Occipital lobe (tissue), 2 donors: ENCODE results near the gene PPP2R5B. TPM values are rescaled to one million over a fixed set of nuclear protein-coding genes. Genes with fewer than 3 reads are reported as not detected.

Experiments used
- DNase-seq: peaks from one replicate; lab custom pipeline; 2025; lab: John Stamatoyannopoulos, UW
- total RNA-seq: library from RNA; depleted of rRNA; stranded (reverse); fragments of >200 nt; gene quantifications from one replicate; pipeline ENCODE4 v1.2.3, GENCODE V29; 2014

Gene PPP2R5B
- total RNA-seq: 22.8 TPM

DNA sequence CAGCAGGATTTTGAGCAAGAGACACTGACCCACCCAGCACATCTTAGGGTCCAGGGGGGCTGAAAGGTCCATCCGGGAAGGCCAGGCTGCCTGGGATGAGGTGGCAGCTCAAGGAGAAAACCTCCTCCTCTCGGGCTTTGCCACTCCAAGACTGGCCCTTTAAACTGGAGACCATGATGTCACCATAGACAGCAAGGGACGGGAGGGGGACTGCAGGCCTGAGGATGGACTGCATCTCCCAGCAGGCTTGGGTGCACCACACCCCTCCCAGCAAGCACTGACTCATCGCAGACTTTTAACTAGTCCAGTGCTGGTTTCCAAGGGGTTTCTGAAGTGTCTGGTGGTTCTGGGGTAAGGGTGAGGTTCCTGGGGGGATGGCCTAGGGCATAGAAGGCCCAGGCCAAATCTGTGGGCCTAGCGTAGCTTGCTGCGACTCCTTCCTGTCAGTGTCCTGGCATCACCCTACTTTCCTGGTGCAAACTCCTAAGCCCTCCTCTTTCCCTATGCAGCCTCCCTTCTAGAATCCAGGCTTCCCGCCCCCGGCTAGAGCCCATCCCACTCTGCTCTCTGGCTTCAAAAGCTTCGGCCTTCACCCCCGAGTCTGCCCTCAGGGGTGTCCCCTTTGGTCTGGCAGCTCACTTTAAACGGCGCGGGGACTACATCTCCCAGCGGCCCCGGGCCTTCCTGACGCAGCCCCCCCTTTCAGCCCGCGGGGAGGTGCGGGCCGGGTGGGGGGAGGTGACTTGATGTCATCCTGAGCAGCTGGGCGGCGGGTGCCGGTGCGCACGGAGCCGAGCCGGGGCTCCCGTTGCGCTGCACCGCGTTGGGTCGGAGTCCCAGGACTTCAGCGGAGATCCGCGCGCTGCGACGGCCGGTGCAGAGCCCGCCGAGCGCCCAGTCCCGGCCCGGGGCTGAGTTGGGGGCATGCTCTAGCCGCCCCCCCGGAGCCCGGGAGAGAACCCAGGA is at the start of gene PPP2R5B:
Gene PPP2R5B, plus strand, starts transcription at position 746 of the 966 bp plus-strand sequence. CDS start 1,046 bp downstream, outside the sequence.
- DNase-seq: peak; percentile 93

DNA sequence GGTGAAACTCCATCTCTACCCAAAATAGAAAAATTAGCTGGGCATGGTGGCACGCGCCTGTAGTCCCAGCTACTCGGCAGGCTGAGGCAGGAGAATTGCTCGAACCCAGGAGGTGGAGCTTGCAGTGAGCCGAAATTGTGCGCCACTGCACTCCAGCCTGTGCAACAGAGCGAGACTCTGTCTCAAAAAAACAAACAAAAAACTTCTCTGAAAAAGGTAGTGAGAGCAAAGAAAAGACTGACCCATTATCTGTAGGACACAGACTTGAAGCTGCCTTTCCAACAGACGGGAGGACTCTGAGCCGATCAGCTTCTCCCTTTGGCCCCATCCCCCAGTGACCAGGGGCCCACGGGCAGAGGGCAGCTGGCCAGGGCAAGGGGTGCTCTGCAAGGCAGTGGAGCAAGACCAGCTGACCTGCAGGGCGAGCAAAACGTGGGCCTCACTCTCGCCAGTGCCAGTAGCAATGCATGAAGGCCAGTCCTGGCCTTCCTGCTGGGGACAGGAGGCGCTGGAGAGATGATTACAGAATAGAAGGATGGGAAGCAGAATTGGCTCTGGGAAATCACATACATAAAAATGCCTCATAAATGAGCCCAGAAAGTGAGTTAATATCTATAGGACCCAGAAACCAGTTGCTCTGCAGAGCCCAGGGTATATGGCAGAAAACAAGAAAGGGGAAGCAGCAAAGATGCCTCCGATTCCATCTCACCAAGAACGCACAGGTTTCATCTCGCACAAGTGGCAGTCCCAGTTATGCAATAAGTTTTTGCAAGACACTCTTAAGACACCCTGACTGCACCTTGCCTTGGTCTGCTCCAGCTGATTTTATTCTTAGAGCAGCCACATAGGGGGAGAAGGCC is 48.9 kb upstream of the PPP2R5B start:
- no peak for DNase-seq

DNA sequence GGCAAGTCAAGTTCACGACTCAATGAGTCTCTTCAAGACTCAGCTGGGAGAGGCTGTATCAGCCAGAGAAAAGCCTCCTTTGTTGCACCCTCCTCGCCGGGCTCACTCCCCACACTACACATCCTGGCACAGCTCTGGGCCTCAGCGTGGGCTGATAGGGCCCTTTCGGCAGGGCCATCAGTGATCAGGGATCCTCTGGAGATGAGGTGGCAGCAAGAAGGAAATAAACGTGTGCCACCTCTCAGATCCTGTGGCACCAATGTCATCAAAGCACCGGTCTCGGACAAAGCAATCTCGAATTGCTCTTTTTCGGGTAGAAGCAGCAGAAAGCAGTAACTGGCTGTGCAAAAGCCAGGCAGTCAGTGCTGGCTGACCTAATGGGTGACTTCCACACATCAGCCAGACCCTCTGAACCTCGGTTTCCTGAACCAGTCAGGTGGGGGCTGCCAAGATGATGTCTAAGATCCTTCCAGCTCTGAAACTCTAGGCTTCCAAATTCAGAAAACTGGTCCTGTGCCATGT is 48.2 kb upstream of the PPP2R5B start:
- DNase-seq: no peak

DNA sequence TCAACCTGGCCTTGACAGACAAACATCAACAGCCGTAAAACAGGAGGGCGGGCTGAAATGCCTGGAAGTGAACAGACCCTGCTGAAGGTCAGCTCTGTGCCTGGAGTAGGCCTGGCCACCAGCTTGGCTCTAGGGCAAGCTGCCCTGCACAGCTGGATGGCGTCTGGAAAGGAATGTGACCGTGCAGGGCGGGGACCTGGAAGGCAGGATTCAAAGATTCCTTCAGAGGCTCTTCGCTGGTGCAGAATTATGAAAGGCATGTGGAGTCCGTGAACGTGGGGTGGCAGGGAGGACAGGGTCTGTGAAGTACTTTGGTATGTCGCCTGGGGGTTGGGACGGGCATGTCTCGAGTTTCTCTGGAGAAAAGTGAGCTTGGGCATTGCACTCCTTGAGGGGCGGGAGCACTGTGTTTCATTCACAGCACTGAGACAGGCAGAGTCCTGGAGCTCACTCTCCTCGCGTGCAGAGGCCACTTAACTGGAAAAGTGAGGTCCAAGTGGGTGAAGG is 47.6 kb upstream of the PPP2R5B start:
- no peak for DNase-seq

DNA sequence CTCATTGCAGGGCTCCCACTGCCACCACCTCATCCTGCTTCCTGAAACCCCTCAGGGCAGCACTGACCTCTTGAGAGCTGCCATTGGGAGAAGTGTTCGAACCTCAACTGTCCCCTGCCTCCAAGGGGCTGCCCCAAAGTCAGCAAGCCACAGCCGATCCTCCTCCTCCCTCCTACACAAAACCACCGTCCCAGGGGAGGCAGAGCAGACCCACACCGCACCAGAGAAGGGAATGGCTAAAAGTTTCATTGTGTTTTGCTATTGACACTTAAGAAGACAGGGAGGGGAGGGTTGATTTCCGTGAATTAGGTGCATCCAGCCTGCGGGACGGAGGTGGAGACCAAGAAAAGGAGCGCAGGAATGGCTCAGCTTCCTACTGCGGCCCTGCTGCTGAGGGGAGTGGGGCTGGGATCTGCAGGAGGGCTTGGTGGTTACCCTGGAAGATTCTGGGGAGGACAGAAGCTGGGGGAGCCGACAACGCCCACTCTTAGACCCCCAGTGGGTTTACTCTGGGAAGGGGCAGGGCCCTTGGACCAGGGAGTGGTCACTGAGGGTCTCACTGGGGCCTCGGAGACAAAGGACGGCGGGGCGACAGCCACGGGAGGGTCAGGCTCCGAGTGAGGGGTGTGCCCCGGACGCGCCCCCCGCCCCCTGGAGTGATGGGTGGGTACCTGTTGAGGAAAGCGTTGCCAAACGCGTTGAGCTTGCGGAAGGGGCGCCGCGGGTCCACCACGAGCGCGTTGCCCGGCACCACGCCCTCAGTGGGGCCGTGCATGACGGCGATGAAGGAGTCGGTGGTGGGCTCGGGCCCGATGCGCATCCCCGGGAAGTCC is 46.9 kb upstream of the PPP2R5B start:
- DNase-seq: no peak

DNA sequence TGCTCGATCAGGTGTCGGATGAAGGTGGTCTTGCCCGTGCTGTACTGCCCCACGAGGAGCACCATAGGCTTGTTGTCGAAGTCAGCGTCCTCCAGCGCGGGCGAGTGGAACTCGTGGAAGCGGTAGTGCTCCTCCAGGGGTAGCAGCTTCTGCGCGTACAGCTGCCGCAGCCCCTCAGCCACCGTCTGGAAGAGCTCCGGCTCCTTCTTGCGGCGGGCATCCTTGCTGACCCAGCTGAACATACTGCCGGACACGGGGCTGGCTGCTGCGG is 46.3 kb upstream of the PPP2R5B start:
- no peak for DNase-seq

DNA sequence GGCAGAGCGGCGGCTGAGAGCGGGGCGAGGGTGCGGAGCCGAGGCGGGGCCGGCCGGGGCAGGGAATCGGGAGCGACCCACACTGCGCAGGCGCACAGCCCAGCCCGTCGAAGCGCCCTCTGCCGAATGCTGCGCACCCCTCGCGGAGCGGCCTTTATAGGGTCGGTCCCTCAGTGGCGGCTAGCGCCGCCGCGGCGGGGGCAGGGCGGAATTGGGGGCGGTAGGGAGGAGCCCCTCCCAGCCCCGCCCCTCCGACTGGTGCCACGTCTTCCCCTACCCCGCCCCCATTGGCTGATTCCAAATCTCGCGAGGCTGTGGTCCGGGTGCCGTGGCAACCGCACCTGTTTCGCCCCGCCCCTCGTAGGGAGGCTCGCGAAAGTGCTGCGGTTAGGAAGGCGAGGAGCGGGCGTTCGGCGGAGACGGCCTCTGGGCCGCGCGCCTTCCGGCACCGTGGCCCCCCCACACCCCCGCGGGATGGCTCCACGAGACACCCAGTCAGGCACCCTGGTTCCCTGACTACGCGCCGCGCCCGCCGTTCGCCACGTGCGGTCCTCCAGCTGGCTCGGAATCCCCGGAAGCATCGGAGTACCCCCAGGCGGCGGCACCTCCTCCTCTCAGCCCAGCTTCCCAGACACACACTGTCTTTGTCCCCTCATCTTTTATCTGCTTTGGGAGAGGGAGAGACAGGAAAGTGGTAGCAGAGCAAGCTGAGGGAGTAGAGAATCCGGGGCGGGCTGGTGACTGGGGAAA is 45.8 kb upstream of the PPP2R5B start, which contains the start of gene EHD1:
Gene EHD1, minus strand, starts transcription at position 128 of the 750 bp plus-strand sequence. CDS start 157 bp downstream, outside the sequence.
- DNase-seq: peak; percentile 97

DNA sequence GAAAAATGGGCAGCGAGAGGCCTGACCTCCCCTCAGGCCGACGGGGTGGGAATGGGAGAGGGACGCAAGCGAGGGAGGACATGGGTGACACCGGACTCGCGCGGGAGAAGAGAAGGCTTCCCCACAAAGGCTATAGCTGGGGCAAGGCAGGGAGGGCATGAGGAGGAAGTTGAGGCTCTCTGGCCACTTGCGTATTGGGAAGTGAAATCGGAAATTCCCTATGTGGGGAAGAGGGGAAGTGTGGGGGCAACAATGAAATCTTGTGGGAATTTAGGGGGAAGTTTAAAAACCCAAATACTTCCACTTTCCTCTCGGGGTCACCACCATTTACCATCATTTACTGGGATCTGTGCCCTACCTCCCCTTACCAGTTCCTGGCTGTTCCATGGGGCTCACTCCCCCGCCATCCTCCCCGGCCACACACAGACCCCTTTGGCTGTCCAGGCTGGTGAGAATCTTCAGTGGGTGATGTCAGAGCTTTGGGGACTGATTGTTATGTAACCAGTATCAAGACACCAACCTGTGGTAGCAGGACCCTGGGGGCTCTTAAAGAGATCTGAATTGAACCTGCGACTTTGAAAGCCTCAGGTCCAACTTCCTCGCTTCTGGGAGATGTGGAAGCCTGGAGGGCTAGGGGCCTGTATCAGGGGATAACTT is 45.1 kb upstream of the PPP2R5B start:
- no peak for DNase-seq

DNA sequence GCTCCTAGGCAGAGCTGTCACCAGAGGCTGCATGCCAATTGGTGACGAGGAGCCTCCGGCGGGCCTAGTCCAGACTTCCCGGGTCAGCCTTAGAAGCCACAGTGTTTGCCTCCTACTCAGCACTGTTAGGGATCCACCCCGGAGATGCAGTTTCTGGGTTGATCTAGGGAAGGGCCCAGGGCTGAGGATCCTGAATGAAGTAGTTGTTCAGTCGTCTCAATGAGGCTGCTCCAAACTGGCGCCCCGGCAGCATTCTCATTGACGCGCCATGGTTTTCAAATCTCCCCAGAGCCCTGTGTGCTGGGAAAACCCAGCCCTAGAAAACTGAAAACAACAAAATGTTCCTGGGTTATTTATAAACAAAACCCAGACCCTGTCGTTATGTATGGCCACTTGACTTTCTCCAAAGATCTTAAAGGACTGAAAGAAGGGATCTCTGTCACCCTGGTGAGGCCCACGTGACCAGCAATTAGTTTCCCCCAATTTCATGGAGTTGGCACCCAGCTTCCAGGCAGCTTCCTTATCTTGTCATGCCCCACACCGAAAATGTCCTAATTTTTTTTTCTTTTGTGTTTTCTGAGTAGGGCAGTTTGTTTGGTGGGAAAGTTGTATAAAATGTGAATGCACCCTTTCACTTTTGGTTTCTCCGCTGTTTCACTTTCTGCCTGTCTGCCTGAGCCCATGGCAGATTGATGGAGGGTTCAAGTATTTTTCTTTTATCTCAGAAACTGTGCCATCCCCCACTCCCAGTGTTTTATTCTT is 44.1 kb upstream of the PPP2R5B start:
- DNase-seq: no peak

DNA sequence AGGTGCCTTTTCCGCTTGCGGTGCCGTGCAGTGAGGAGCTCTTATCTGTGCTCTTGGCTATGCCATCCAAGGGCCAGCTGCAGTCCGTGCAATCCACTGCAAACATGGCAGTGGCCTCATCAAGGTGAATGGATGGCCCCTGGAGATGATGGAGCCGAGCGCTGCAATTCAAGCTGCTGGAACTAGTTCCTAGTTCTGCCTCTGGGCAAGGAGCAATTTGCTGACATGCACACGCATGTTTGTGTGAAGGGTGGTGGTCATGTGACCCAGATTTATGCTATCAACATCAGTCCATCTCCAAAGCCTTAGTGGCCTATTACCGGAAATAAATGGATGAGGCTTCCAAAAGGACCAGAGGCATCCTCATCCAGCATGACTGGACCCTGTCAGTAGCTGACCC is 43.0 kb upstream of the PPP2R5B start:
- DNase-seq: no peak

DNA sequence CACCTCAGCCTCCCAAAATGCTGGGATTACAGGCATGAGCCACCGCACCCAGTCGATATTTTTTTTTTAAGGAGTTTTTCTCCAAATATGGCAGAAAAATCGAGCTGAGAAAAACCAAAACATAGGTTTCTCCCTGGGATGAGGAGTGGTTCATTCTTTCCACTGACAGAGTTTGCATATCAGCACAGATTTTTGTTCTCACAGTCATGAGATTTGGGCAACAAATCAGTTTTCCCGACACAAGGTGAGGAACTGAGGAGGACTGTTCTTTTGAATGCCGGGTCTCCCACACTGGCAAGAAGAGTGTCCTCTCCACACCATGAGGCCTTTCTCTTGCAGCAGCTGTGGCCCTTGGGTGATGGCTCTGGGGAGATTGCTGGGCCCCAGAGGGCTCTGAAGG is 42.2 kb upstream of the PPP2R5B start:
- DNase-seq: no peak

DNA sequence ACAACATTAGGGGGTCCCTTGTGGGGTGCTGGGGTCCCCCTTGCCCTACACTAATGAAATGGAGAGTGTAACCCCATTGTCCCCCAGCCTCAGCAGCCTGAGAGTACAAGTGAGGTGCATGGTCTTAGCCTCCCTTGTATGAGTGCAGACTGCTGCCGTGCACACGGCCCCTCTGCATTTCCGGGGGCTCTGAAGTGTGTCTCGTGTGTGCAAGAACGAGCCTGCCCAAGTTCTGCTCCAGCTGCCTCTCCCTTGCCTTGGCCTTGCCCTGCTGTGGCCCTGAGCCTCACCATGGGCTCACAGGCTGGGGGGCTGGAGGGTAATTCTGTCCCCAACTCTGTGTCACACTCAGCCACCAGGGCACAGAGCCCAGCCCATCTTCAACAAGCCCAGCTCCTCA is 40.9 kb upstream of the PPP2R5B start:
- DNase-seq: no peak

DNA sequence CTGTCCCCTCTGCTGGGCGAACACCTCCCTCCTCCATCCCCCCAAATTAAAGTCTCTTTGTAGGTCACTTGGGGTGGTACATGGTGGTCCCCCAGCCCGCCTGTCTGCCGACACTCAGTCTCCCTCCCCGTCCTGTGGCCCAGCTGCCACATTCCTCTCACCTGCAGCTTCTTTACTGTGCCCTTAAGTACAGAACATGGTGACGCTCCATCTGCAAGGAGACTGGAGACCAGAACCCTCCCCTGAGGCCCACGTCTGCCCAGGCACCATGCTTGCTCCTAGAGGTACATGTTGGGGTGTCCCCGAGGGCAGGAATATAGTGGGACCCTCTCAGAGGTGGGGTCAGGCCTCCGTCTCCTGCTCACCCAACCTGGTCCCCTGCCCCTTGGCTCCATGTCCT is 40.5 kb upstream of the PPP2R5B start:
- DNase-seq: no peak

DNA sequence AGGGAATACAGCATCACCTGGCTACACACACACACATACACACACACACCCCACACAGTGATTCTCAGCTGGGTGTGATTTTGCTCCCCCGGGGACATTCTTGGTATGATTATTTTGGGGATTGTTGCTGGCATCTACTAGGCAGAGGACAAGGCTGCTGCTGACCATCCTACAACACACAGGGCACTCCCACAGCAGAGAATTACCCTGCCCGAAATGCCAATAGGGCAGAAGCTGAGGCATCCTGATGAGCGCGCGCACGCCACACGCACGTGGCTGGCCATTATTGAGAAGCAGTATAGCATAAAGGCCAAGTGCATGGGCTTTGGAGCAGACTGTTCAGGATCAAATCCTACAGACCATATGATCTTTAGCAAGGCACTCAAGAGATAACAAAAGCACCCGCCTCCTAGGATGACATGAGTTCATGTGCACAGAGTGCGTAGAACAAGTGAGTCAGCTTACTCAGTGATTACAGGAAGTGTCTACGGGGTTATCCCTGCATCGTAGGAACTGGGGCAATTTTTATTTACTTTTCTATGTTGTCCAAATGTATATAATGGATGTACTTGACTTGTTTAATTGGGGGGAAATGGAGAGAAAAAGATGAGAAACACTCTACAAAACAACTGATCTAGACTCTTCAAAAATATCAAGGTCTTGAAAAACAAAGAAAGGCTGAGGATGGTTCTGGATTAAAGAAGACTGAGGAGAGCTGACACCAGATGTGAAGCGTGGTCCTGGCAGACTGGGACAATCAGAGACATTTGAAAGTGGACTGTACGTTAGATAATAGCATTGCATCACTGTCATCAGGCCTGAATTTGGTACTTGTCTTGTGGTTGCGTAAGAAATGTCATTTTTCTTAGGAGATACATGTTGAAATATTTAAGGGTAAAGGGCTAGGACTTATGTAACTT is 38.9 kb upstream of the PPP2R5B start:
- DNase-seq: no peak

DNA sequence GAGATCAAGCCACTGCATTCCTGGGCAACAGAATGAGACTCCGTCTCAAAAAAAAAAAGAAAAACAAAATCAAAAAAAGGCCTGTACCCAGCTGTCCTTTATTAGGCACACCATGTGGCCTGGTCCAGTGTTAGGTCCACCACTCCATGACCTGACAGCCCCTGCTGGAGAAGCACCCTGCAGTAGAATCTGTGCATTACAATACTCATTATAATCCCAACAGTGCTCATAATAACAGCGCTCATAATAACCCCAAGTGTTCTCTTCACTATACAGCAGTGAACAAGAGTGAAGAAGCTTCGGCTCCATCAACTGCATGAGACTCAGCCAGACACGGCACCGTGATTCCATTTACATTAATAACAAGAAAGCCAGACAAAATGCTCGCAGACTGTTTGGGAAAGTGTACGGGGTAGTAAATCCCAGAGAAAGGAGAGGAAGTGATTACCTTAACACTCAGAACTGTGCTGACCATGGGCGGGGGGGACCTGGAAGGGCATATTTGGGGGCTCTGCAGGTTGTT is 37.2 kb upstream of the PPP2R5B start:
- DNase-seq: no peak

DNA sequence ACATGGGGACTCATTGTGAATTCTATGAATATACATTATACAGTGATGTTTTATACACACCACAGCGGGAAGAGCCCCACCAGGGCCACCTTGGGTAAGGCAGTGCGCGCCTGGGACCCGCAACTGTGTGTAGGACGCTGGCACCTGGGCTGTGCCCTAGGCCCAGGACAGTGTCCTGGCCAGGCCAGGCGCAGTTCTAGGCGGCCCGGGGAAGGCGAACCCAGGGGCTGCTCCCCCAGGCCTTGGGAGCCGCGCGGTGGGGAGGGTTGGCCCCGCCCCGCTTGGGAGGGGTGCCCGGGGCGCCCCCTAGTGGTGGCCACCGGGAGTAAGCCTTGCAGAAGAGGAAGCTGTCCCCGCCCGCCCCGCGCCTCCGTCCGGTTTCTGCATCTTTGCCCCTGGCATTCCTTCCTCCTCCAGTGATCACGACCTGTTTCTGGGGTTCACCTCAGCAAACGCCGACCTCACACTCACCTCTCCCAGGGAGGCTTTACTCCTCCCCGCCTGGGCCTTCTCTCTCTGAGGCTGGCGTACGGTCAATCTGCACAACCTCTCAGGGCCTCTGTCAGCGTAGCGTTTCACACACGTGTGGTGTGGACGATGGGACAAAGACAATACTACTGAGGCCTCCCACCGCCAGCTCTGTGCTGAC is 36.6 kb upstream of the PPP2R5B start:
- DNase-seq: peak; percentile 52

DNA sequence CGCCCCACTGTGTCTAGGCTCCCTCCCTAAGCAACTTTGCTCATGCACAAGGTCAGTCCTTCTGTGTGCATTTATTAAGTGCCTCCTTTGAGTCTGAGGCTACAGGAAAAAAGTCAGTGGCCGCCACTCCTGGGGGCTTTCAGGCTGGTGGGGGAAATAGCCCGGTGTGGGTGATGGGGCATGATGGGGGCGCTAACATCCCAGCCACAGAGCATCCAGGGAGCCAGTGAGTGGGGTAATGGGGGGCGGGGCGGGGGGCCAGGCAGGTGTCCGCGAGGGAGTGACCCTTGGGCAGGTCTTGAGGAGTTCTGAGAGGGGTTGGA is 36.1 kb upstream of the PPP2R5B start:
- DNase-seq: no peak
